ENCODE results near the gene ANK2. TPM values are rescaled to one million over a fixed set of nuclear protein-coding genes. Genes with fewer than 3 reads are reported as not detected.

Gene ANK2
- total RNA-seq, 1 experiment from 2014 or later: 5.5 TPM

GRCh38 chr4:113293043-113293560, 243.6 kb downstream of the ANK2 start:
- ATAC-seq (no peak), DNase-seq (ENCODE audit: low read depth, low spot score) (no peak)
- Histone ChIP-seq H3K4me3 (ENCODE audit: low read depth in 2 of 2, low read length in 2 of 2) (no peak overlapping the region), H3K9me3 (ENCODE audit: control insufficient read depth, insufficient read depth, low read depth, low read length) (no peaks in the 10 kb centered on the region), H3K27me3 (ENCODE audit: control insufficient read depth, insufficient read depth, low read length) (no peaks in the 10 kb centered on the region), H3K36me3 (ENCODE audit: control insufficient read depth, insufficient read depth, low read length) (no peaks in the 10 kb centered on the region), H3K27ac (ENCODE audit: low read length) (no peak overlapping the region), H3K4me1 (ENCODE audit: control insufficient read depth, insufficient read depth, low read length) (no peaks in the 10 kb centered on the region)
- CTCF ChIA-PET: no interaction called here
- intact Hi-C loops (cut with micrococcal nuclease; ENCODE audit: unreplicated experiment): no loop called here
- POLR2A ChIA-PET: no interaction called here
- in situ Hi-C loops (cut with HindIII; ENCODE audit: low pct_unique_long_range_greater_than_20kb, low sequenced_read_pairs): no loop called here
- BruUV-seq (replicated peaks): no TSS peak
- TF ChIP-seq POLR2AphosphoS5 (IDR thresholded peaks at IDR 0.05; ENCODE audit: low read depth, low read length): no peak
- TF ChIP-seq TCF7L2 (IDR thresholded peaks at IDR 0.05; ENCODE audit: low read depth, low read length): no peak
- TF ChIP-seq REST (IDR thresholded peaks at IDR 0.05; ENCODE audit: insufficient read depth in 1 of 2, low read depth in 2 of 2, low read length in 1 of 2): no peak
- no peak for TF ChIP-seq SIN3A (IDR thresholded peaks at IDR 0.05; ENCODE audit: borderline replicate concordance, insufficient read depth, low read depth, low read length)
- TF ChIP-seq CTCF (IDR thresholded peaks at IDR 0.05): no peak

- no peak for ATAC-seq
- in situ Hi-C loops (cut with HindIII; ENCODE audit: low pct_unique_long_range_greater_than_20kb, low sequenced_read_pairs): no loop called here
- CTCF ChIA-PET: no interaction called here
Observed at GRCh38 chr4:113293674-113294073, 244.2 kb downstream of the ANK2 start.

More at GRCh38 chr4:113293674-113294073, 244.2 kb downstream of the ANK2 start:
- Histone ChIP-seq H3K4me3 (ENCODE audit: low read depth in 2 of 2, low read length in 2 of 2) (no peak overlapping the region), H3K27me3 (ENCODE audit: control insufficient read depth, insufficient read depth, low read length) (no peaks in the 10 kb centered on the region), H3K4me1 (ENCODE audit: control insufficient read depth, insufficient read depth, low read length) (no peaks in the 10 kb centered on the region), H3K27ac (ENCODE audit: low read length) (no peak overlapping the region), H3K36me3 (ENCODE audit: control insufficient read depth, insufficient read depth, low read length) (no peaks in the 10 kb centered on the region), H3K9me3 (ENCODE audit: control insufficient read depth, insufficient read depth, low read depth, low read length) (no peaks in the 10 kb centered on the region)
- BruUV-seq (replicated peaks): no TSS peak
- DNase-seq (ENCODE audit: low read depth, low spot score): no peak
- intact Hi-C loops (cut with micrococcal nuclease; ENCODE audit: unreplicated experiment): no loop called here
- POLR2A ChIA-PET: no interaction called here
- TF ChIP-seq POLR2AphosphoS5 (IDR thresholded peaks at IDR 0.05; ENCODE audit: low read depth, low read length) (no peak), CTCF (IDR thresholded peaks at IDR 0.05) (no peak), SIN3A (IDR thresholded peaks at IDR 0.05; ENCODE audit: borderline replicate concordance, insufficient read depth, low read depth, low read length) (no peak), TCF7L2 (IDR thresholded peaks at IDR 0.05; ENCODE audit: low read depth, low read length) (no peak), REST (IDR thresholded peaks at IDR 0.05; ENCODE audit: insufficient read depth in 1 of 2, low read depth in 2 of 2, low read length in 1 of 2) (no peak)

Data from Panc1 (cell line).